Sigmoid colon (tissue), 4 donors: ENCODE measurements around the gene SOX12.

ENCODE experiments used
- POLR2A ChIP-seq, 2 donors: fragments of 450-650 bp; IDR thresholded peaks; one replicate each; pipeline ENCODE4 v1.6.1; 2016; ENCODE audit warnings: antibody characterized with exemption in 2 of 2, mild to moderate bottlenecking in 2 of 2, moderate library complexity in 2 of 2
- POLR2AphosphoS5 ChIP-seq, 4 donors: sonication (generic); formaldehyde crosslinking; IDR thresholded peaks; one replicate each; pipeline ENCODE4 v1.6.1; 2017; ENCODE audit warnings: antibody characterized with exemption in 4 of 4

DNA sequence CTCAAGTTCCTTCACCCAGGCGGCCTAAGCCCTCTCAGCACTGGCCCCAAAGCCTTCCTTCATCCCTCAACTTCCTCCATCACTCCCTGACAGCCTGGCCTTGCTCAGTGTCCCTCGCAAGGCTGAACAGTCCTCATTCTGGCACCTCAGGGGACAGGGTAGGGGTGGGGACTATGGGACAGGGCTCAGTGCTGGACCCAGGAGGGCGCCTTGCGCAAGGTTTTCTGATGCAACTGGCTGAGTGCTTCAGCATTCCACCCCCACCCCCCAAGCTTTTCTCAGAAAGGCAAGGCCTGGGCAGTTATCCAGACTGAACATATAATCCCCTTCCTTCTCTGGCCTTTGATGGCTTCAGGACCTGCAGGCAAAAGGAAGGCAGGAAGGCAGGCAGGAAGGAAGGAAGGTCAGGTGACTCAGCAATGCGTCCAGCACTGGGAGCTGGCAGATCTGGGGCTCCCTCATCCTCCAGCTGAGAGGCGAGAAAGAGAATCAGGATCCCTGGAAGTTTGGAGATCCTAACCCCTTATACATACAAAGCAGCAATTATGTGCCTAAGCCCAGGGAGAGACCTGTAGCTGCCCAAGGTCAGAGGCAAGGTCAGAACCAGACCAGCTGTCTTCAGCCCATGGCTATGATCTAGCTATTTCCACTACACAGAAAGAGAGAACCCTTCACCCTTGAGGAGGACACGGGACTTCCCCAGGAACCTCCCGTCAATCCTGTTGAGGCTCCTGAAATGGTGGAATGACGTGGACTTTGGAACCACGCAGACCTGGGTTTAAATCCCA lies 46.6 kb downstream of the SOX12 start:
- TF ChIP-seq POLR2A (IDR thresholded peaks at IDR 0.05) (no peak), POLR2AphosphoS5 (IDR thresholded peaks at IDR 0.05) (no peak)
